GM23338 (cell line): ENCODE data around the gene ABR. TPM values are rescaled to one million over a fixed set of nuclear protein-coding genes. Genes with fewer than 3 reads are reported as not detected.

Experiments
- ATAC-seq: fragments of 200-7000 bp; cut with Tn5 transposase; 3 replicates; pipeline ENCODE4 v1.9.1; 2020
- DNase-seq: peaks from one replicate; pipeline ENCODE4 v3.0.0-alpha.2; 2015; ENCODE audit warnings: low spot score
- H2AFZ ChIP-seq: fragments of 200-600 bp; sonication (generic); 2 replicates; pipeline ENCODE4 v1.8.0; 2016; ENCODE audit warnings: antibody characterized with exemption, mild to moderate bottlenecking, moderate library complexity
- H3F3A ChIP-seq: fragments of 200-600 bp; sonication (generic); replicated peaks from 2 replicates; pipeline ENCODE4 v1.8.0; 2017; ENCODE audit warnings: antibody characterized with exemption, mixed run types, low read depth
- H3K27ac ChIP-seq: fragments of 200-600 bp; sonication (generic); 2 replicates; pipeline ENCODE4 v1.6.1; 2016; ENCODE audit warnings: low read depth
- H3K27me3 ChIP-seq: fragments of 200-600 bp; sonication (generic); 2 replicates; pipeline ENCODE4 v1.8.0; 2016; ENCODE audit warnings: mild to moderate bottlenecking, mixed run types, moderate library complexity; ENCODE audit not compliant: insufficient read depth
- H3K36me3 ChIP-seq: fragments of 200-600 bp; sonication (generic); 2 replicates; pipeline ENCODE4 v1.8.0; 2016; ENCODE audit warnings: mild to moderate bottlenecking; ENCODE audit not compliant: insufficient read depth
- H3K4me1 ChIP-seq: fragments of 200-600 bp; sonication (generic); 2 replicates; pipeline ENCODE4 v1.8.0; 2016; ENCODE audit warnings: mild to moderate bottlenecking, moderate library complexity; ENCODE audit not compliant: insufficient read depth
- H3K4me2 ChIP-seq: fragments of 200-600 bp; sonication (generic); 2 replicates; pipeline ENCODE4 v1.7.1; 2017; ENCODE audit warnings: mixed run types
- H3K4me3 ChIP-seq: fragments of 200-600 bp; sonication (generic); 2 replicates; pipeline ENCODE4 v1.6.1; 2016; ENCODE audit warnings: mixed run types
- H3K79me2 ChIP-seq: fragments of 200-600 bp; sonication (generic); replicated peaks from 2 replicates; pipeline ENCODE4 v1.8.0; 2017; ENCODE audit warnings: mild to moderate bottlenecking; ENCODE audit not compliant: insufficient read depth
- H3K9me2 ChIP-seq: fragments of 200-600 bp; sonication (generic); 2 replicates; pipeline ENCODE4 v1.8.0; 2017; ENCODE audit not compliant: insufficient read depth
- H4K20me1 ChIP-seq: fragments of 200-600 bp; sonication (generic); replicated peaks from 2 replicates; pipeline ENCODE4 v1.8.0; 2017; ENCODE audit warnings: mild to moderate bottlenecking; ENCODE audit not compliant: insufficient read depth
- H3K27ac Mint-ChIP-seq: 2 replicates; pipeline ENCODE4 v1.8.0; 2020; ENCODE audit warnings: inconsistent platforms, mild to moderate bottlenecking, moderate library complexity, mixed read lengths
- H3K27me3 Mint-ChIP-seq: 3 replicates; pipeline ENCODE4 v1.8.0; 2022; ENCODE audit warnings: low read depth, mild to moderate bottlenecking, moderate library complexity, mixed read lengths, inconsistent platforms; ENCODE audit not compliant: insufficient read depth, poor library complexity
- H3K36me3 Mint-ChIP-seq: 3 replicates; pipeline ENCODE4 v1.8.0; 2021; ENCODE audit warnings: low read depth, mild to moderate bottlenecking, inconsistent platforms, moderate library complexity, mixed read lengths
- H3K4me1 Mint-ChIP-seq: 3 replicates; pipeline ENCODE4 v1.8.0; 2020; ENCODE audit warnings: mild to moderate bottlenecking, inconsistent platforms, mixed read lengths
- H3K4me3 Mint-ChIP-seq: 3 replicates; pipeline ENCODE4 v1.8.0; 2021; ENCODE audit warnings: moderate library complexity, mild to moderate bottlenecking, inconsistent platforms, mixed read lengths
- H3K9me3 Mint-ChIP-seq: 3 replicates; pipeline ENCODE4 v1.8.0; 2020; ENCODE audit warnings: moderate library complexity, mild to moderate bottlenecking, inconsistent platforms, mixed read lengths
- CREB1 ChIP-seq: fragments of 250-450 bp; sonication (Bioruptor Pico); IDR thresholded peaks from 2 replicates; pipeline ENCODE4 v1.5.0; 2020; ENCODE audit warnings: low read depth, mild to moderate bottlenecking, moderate library complexity
- CTCF ChIP-seq, 2 experiments: fragments of 200-600 bp in 1 of 2; sonication (generic) in 1 of 2; conservative IDR thresholded peaks; 2 replicates each; pipeline versions ENCODE4 v1.5.1 to v1.6.1; 2016 to 2017; ENCODE audit warnings: antibody characterized with exemption in 2 of 2, low read depth in 2 of 2, mild to moderate bottlenecking in 2 of 2, moderate library complexity in 1 of 2
- ETS1 ChIP-seq: IDR thresholded peaks from 2 replicates; pipeline ENCODE4 v1.6.1; 2016; ENCODE audit warnings: antibody characterized with exemption
- EZH2 ChIP-seq: fragments of 200-600 bp; sonication (generic); IDR thresholded peaks from one replicate; pipeline ENCODE4 v1.8.0; 2017; ENCODE audit warnings: antibody characterized with exemption, mild to moderate bottlenecking, low read depth; ENCODE audit not compliant: unreplicated experiment
- EZH2phosphoT487 ChIP-seq: fragments of 200-600 bp; sonication (generic); IDR thresholded peaks from one replicate; pipeline ENCODE4 v1.8.1; 2018; ENCODE audit warnings: antibody characterized with exemption; ENCODE audit not compliant: unreplicated experiment
- JUNB ChIP-seq: IDR thresholded peaks from one replicate; pipeline ENCODE4 v1.6.1; 2016; ENCODE audit warnings: antibody characterized with exemption; ENCODE audit not compliant: unreplicated experiment
- NANOG ChIP-seq: IDR thresholded peaks from 2 replicates; pipeline ENCODE4 v1.6.1; 2016; ENCODE audit warnings: antibody characterized with exemption, borderline replicate concordance
- POLR2AphosphoS5 ChIP-seq: IDR thresholded peaks from 2 replicates; pipeline ENCODE4 v1.6.1; 2016; ENCODE audit warnings: antibody characterized with exemption, low read depth
- REST ChIP-seq: IDR thresholded peaks from one replicate; pipeline ENCODE4 v1.6.1; 2018; ENCODE audit warnings: antibody characterized with exemption; ENCODE audit not compliant: unreplicated experiment
- STAT1 ChIP-seq: IDR thresholded peaks from one replicate; pipeline ENCODE4 v1.6.1; 2016; ENCODE audit warnings: antibody characterized with exemption; ENCODE audit not compliant: unreplicated experiment
- ZNF114 ChIP-seq: fragments of 250-450 bp; sonication (Bioruptor Pico); IDR thresholded peaks from 2 replicates; pipeline ENCODE4 v1.5.0; 2020; ENCODE audit warnings: mild to moderate bottlenecking, moderate library complexity
- ZNF331 ChIP-seq: fragments of 250-450 bp; sonication (Bioruptor Pico); IDR thresholded peaks from 2 replicates; pipeline ENCODE4 v1.5.0; 2020; ENCODE audit warnings: low read depth, mild to moderate bottlenecking, moderate library complexity
- ZNF462 ChIP-seq: fragments of 250-450 bp; sonication (Bioruptor Pico); IDR thresholded peaks from 2 replicates; pipeline ENCODE4 v1.5.0; 2020; ENCODE audit warnings: mild to moderate bottlenecking, moderate library complexity
- polyA plus RNA-seq: library from polyadenylated mRNA; unstranded; fragments of >200 nt; fragmentation: Nextera tagmentation; extraction: Ambion mirVana; gene quantifications from 2 replicates; pipeline ENCODE4 v1.2.1, GENCODE V29; 2016
- total RNA-seq: library from RNA; depleted of rRNA; stranded (reverse); fragments of >200 nt; shearing (Covaris generic); gene quantifications from 2 replicates; pipeline ENCODE4 v1.2.3, GENCODE V29; 2014

ABR gene
- total and polyA plus RNA-seq, 2 experiments from 2014 or later = 15.0 to 27.7 TPM

GRCh38 chr17:1158879-1159278 is 20.9 kb downstream of the ABR start:
- Histone ChIP-seq H3K27ac (no peak overlapping the region), H3K36me3 (no peaks in the 10 kb centered on the region), H3K27me3 (no peaks in the 10 kb centered on the region), H3K4me1 (no peaks in the 10 kb centered on the region), H3K9me2 (no peaks in the 10 kb centered on the region), H3K4me2 (no peak overlapping the region), H3K79me2 (no peaks in the 10 kb centered on the region), H3K4me3 (no peak overlapping the region), H4K20me1 (no peaks in the 10 kb centered on the region; the same call in 1 of the 2 replicates), H2AFZ (no peak overlapping the region), H3F3A (no peaks in the 10 kb centered on the region)
- peaks cover 7% of the 10 kb centered on the region for H3K27me3 Mint-ChIP-seq
- no peak for ATAC-seq
- DNase-seq = no peak
- H3K27ac Mint-ChIP-seq = no peak overlapping the region
- TF ChIP-seq JUNB = no peak
- no peak for TF ChIP-seq ZNF114 (CRISPR knock-in tag)
- TF ChIP-seq EZH2 = no peak
- TF ChIP-seq ZNF331 = no peak
- no peak for TF ChIP-seq STAT1
- no peak for TF ChIP-seq REST
- no peak for TF ChIP-seq CTCF (conservative IDR thresholded peaks at IDR 0.05; ENCODE audit: low read depth in 2 of 2)
- TF ChIP-seq NANOG = no peak
- TF ChIP-seq ZNF462 = no peak
- TF ChIP-seq CREB1 (CRISPR knock-in tag) = no peak
- TF ChIP-seq POLR2AphosphoS5 = no peak
- TF ChIP-seq ETS1 = no peak
- TF ChIP-seq EZH2phosphoT487 = no peak
- H3K9me3 Mint-ChIP-seq = no peaks in the 10 kb centered on the region
- H3K36me3 Mint-ChIP-seq = no peaks in the 10 kb centered on the region
- peaks cover 6% of the 10 kb centered on the region; the same call in 2 of the 3 replicates for H3K4me1 Mint-ChIP-seq
- H3K4me3 Mint-ChIP-seq = no peak overlapping the region
